ENCODE data around the gene POMP.

POMP gene

GRCh38 chr13:28630869-28631268 lies 28.1 kb upstream of the POMP start:
- Mint-ChIP-seq H3K9me3 (no peaks in the 10 kb centered on the region), H3K27ac (no peak overlapping the region), H3K36me3 (ENCODE audit: low read depth) (no peaks in the 10 kb centered on the region), H3K4me3 (no peak overlapping the region), H3K27me3 (ENCODE audit: low read depth, poor library complexity) (no peaks in the 10 kb centered on the region), H3K4me1 (peaks cover 9% of the 10 kb centered on the region)
- no peak for DNase-seq
- no peak for TF ChIP-seq CTCF (IDR thresholded peaks at IDR 0.05)

GRCh38 chr13:28631801-28632200 lies 27.1 kb upstream of the POMP start:
- no peak for DNase-seq
- Mint-ChIP-seq H3K27ac (no peak overlapping the region), H3K4me3 (no peak overlapping the region), H3K36me3 (ENCODE audit: low read depth) (no peaks in the 10 kb centered on the region), H3K9me3 (no peaks in the 10 kb centered on the region), H3K27me3 (ENCODE audit: low read depth, poor library complexity) (no peaks in the 10 kb centered on the region), H3K4me1 (peaks cover 13% of the 10 kb centered on the region)
- no peak for TF ChIP-seq CTCF (IDR thresholded peaks at IDR 0.05)

- Mint-ChIP-seq H3K4me1 (peaks cover 21% of the 10 kb centered on the region), H3K36me3 (ENCODE audit: low read depth) (no peaks in the 10 kb centered on the region), H3K4me3 (no peak overlapping the region), H3K9me3 (no peaks in the 10 kb centered on the region), H3K27ac (no peak overlapping the region), H3K27me3 (ENCODE audit: low read depth, poor library complexity) (no peaks in the 10 kb centered on the region)
- TF ChIP-seq CTCF (IDR thresholded peaks at IDR 0.05), result no peak
- DNase-seq, result no peak
These were observed 22.9 kb upstream of the POMP start for GRCh38 chr13:28636069-28636468.

GRCh38 chr13:28636677-28637317 lies 22.1 kb upstream of the POMP start:
- DNase-seq, result peak; percentile 49
- H3K27me3 Mint-ChIP-seq (ENCODE audit: low read depth, poor library complexity), result no peaks in the 10 kb centered on the region
- H3K4me3 Mint-ChIP-seq, result no peak overlapping the region
- peak; percentile 83 for TF ChIP-seq CTCF (IDR thresholded peaks at IDR 0.05)
- no peaks in the 10 kb centered on the region for H3K36me3 Mint-ChIP-seq (ENCODE audit: low read depth)
- no peaks in the 10 kb centered on the region for H3K9me3 Mint-ChIP-seq
- H3K4me1 Mint-ChIP-seq, result peaks cover 23% of the 10 kb centered on the region
- H3K27ac Mint-ChIP-seq, result peak overlapping the region; percentile 5

GRCh38 chr13:28637714-28638355 lies 21.1 kb upstream of the POMP start:
- no peak for TF ChIP-seq CTCF (IDR thresholded peaks at IDR 0.05)
- peaks cover 21% of the 10 kb centered on the region for H3K4me1 Mint-ChIP-seq
- H3K9me3 Mint-ChIP-seq, result no peaks in the 10 kb centered on the region
- H3K4me3 Mint-ChIP-seq, result no peak overlapping the region
- H3K27me3 Mint-ChIP-seq (ENCODE audit: low read depth, poor library complexity), result no peaks in the 10 kb centered on the region
- H3K27ac Mint-ChIP-seq, result no peak overlapping the region
- no peak for DNase-seq
- no peaks in the 10 kb centered on the region for H3K36me3 Mint-ChIP-seq (ENCODE audit: low read depth)

GRCh38 chr13:28638756-28639155 lies 20.2 kb upstream of the POMP start:
- DNase-seq, result no peak
- H3K36me3 Mint-ChIP-seq (ENCODE audit: low read depth), result no peaks in the 10 kb centered on the region
- H3K27me3 Mint-ChIP-seq (ENCODE audit: low read depth, poor library complexity), result no peaks in the 10 kb centered on the region
- no peak overlapping the region for H3K27ac Mint-ChIP-seq
- H3K9me3 Mint-ChIP-seq, result no peaks in the 10 kb centered on the region
- H3K4me1 Mint-ChIP-seq, result peaks cover 21% of the 10 kb centered on the region
- H3K4me3 Mint-ChIP-seq, result no peak overlapping the region
- TF ChIP-seq CTCF (IDR thresholded peaks at IDR 0.05), result no peak

Data from nephron progenitor cell (in vitro differentiated cells).